WTC11 (cell line): ENCODE measurements around the gene LSM6.

Experiments used
- NFYB ChIP-seq: sonication (generic); formaldehyde crosslinking; conservative IDR thresholded peaks from 2 replicates; pipeline ENCODE4 v1.8.0; 2022; ENCODE audit warnings: low read depth, missing genetic modification reagents
- TEAD4 ChIP-seq: sonication (generic); formaldehyde crosslinking; IDR thresholded peaks from 2 replicates; pipeline ENCODE4 v1.8.0; 2022; ENCODE audit warnings: mild to moderate bottlenecking, missing genetic modification reagents
- TP53 ChIP-seq: sonication (generic); formaldehyde crosslinking; IDR thresholded peaks from 2 replicates; pipeline ENCODE4 v1.8.1; 2023; ENCODE audit warnings: mild to moderate bottlenecking, missing genetic modification reagents
- TF ChIP-seq, protein P1 (sequence below): sonication (generic); formaldehyde crosslinking; IDR thresholded peaks from 2 replicates; pipeline ENCODE4 v1.8.0; 2023; ENCODE audit warnings: missing genetic modification reagents
- TF ChIP-seq, protein P2 (sequence below): fragments of 250-450 bp; sonication (Bioruptor Pico); IDR thresholded peaks from 2 replicates; pipeline ENCODE4 v1.8.0; 2021; ENCODE audit warnings: mild to moderate bottlenecking

DNA sequence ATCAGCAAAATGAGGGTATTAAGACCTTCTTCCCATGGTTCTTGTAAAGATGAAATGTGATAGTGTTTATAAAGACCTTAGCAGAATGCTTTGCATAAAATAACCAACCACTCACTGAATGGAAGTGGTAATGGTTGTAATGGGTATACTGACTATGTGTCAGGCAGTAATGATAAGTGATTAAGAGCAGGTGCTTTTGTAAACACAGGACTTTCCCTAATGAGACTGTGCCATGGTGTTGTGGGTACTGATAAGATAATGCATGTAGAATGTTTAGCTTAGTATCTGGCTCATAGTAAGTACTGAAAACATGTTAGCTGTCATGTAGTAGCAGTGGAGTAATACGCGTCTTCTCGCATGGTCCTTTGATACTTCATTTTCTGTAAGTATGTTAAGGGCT lies 6.9 kb downstream of the LSM6 start:
- no peak for TF ChIP-seq TP53 (CRISPR knock-in tag)
- TF ChIP-seq, protein P1, sequence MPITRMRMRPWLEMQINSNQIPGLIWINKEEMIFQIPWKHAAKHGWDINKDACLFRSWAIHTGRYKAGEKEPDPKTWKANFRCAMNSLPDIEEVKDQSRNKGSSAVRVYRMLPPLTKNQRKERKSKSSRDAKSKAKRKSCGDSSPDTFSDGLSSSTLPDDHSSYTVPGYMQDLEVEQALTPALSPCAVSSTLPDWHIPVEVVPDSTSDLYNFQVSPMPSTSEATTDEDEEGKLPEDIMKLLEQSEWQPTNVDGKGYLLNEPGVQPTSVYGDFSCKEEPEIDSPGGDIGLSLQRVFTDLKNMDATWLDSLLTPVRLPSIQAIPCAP (CRISPR knock-in tag) = no peak
- TF ChIP-seq NFYB (CRISPR knock-in tag) = no peak
- no peak for TF ChIP-seq TEAD4 (CRISPR knock-in tag)
- TF ChIP-seq, protein P2, sequence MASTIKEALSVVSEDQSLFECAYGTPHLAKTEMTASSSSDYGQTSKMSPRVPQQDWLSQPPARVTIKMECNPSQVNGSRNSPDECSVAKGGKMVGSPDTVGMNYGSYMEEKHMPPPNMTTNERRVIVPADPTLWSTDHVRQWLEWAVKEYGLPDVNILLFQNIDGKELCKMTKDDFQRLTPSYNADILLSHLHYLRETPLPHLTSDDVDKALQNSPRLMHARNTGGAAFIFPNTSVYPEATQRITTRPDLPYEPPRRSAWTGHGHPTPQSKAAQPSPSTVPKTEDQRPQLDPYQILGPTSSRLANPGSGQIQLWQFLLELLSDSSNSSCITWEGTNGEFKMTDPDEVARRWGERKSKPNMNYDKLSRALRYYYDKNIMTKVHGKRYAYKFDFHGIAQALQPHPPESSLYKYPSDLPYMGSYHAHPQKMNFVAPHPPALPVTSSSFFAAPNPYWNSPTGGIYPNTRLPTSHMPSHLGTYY = no peak
